Thoracic aorta (tissue), 2 donors: ENCODE data around the gene GDF10. TPM values are rescaled to one million over a fixed set of nuclear protein-coding genes. Genes with fewer than 3 reads are reported as not detected.

Experiments used
- ATAC-seq: fragments of 150-250 bp; one replicate; pipeline ENCODE4 v1.8.0; 2017; ENCODE audit warnings: low read depth; ENCODE audit not compliant: insufficient number of reproducible peaks, low FRiP score
- DNase-seq: peaks from one replicate; pipeline ENCODE4 v3.0.0-alpha.2; 2020; ENCODE audit warnings: low spot score
- H3K27ac ChIP-seq, 2 donors: fragments of 200-600 bp; sonication (generic); 1 replicate in 1 of 2; 2 replicates in 1 of 2; pipeline ENCODE4 v1.5.1; 2016; ENCODE audit warnings: mild to moderate bottlenecking in 2 of 2, moderate library complexity in 2 of 2
- H3K27me3 ChIP-seq: fragments of 200-600 bp; sonication (generic); replicated peaks from 2 replicates; pipeline ENCODE4 v1.6.0; 2016; ENCODE audit warnings: mild to moderate bottlenecking; ENCODE audit not compliant: insufficient read depth
- H3K36me3 ChIP-seq: fragments of 200-600 bp; sonication (generic); one replicate; pipeline ENCODE4 v1.5.1; 2016
- H3K4me1 ChIP-seq, 2 donors: fragments of 200-600 bp; sonication (generic); 1 replicate in 1 of 2; 2 replicates in 1 of 2; pipeline versions ENCODE4 v1.5.1 to v1.6.0; 2016; ENCODE audit warnings: low read depth in 2 of 2, mild to moderate bottlenecking in 1 of 2; ENCODE audit not compliant: control insufficient read depth in 1 of 2
- H3K4me3 ChIP-seq: fragments of 200-600 bp; sonication (generic); 2 replicates; pipeline ENCODE4 v1.5.1; 2016; ENCODE audit warnings: mild to moderate bottlenecking
- H3K9me3 ChIP-seq: fragments of 200-600 bp; sonication (generic); 2 replicates; pipeline ENCODE4 v1.5.1; 2016
- CTCF ChIP-seq: fragments of 200-600 bp; sonication (generic); IDR thresholded peaks from one replicate; pipeline ENCODE4 v1.5.1; 2019; ENCODE audit warnings: antibody characterized with exemption
- total RNA-seq, 2 donors: library from RNA; depleted of rRNA; stranded (reverse); fragments of >200 nt; gene quantifications; one replicate each; pipeline versions ENCODE4 v1.1.0 to v1.2.3, GENCODE V29; 2016

The GDF10 gene
- total RNA-seq, 2 donors from 2014 or later = 2.4 to 2.5 TPM

GRCh38 chr10:47323636-47324296, 23.8 kb downstream of the GDF10 start:
- no peaks in the 10 kb centered on the region for H3K4me1 ChIP-seq

GRCh38 chr10:47325303-47326291, 25.6 kb downstream of the GDF10 start:
- no peak for ATAC-seq
- Histone ChIP-seq H3K4me1 (no peaks in the 10 kb centered on the region), H3K27me3 (no peaks in the 10 kb centered on the region), H3K27ac (no peak overlapping the region), H3K36me3 (no peaks in the 10 kb centered on the region), H3K9me3 (no peaks in the 10 kb centered on the region), H3K4me3 (no peak overlapping the region)
- no peak for TF ChIP-seq CTCF
- DNase-seq = no peak

More at GRCh38 chr10:47323636-47324296, 23.8 kb downstream of the GDF10 start:
- no peak overlapping the region for H3K27ac ChIP-seq
- H3K9me3 ChIP-seq = no peaks in the 10 kb centered on the region
- DNase-seq (no peak), ATAC-seq (no peak)
- no peak overlapping the region for H3K4me3 ChIP-seq
- no peaks in the 10 kb centered on the region for H3K36me3 ChIP-seq
- no peaks in the 10 kb centered on the region for H3K27me3 ChIP-seq
- TF ChIP-seq CTCF = no peak

- Histone ChIP-seq H3K27ac (no peak overlapping the region), H3K4me1 (no peaks in the 10 kb centered on the region), H3K27me3 (no peaks in the 10 kb centered on the region), H3K36me3 (no peaks in the 10 kb centered on the region), H3K9me3 (no peaks in the 10 kb centered on the region), H3K4me3 (no peak overlapping the region)
- TF ChIP-seq CTCF = no peak
- no peak for ATAC-seq
- no peak for DNase-seq
Observed at GRCh38 chr10:47326306-47326926, 26.4 kb downstream of the GDF10 start.

GRCh38 chr10:47326927-47327330, 26.9 kb downstream of the GDF10 start:
- DNase-seq = no peak
- no peak for ATAC-seq
- H3K4me1 ChIP-seq = no peaks in the 10 kb centered on the region
- no peak for TF ChIP-seq CTCF
- H3K27me3 ChIP-seq = no peaks in the 10 kb centered on the region
- H3K36me3 ChIP-seq = no peaks in the 10 kb centered on the region
- H3K4me3 ChIP-seq = no peak overlapping the region
- H3K9me3 ChIP-seq = no peaks in the 10 kb centered on the region
- H3K27ac ChIP-seq = no peak overlapping the region

- Histone ChIP-seq H3K4me3 (no peak overlapping the region), H3K36me3 (no peaks in the 10 kb centered on the region), H3K4me1 (no peaks in the 10 kb centered on the region), H3K27ac (no peak overlapping the region), H3K9me3 (no peaks in the 10 kb centered on the region), H3K27me3 (no peaks in the 10 kb centered on the region)
- ATAC-seq (no peak), DNase-seq (no peak)
- no peak for TF ChIP-seq CTCF
Observed at GRCh38 chr10:47329855-47330254, 29.9 kb downstream of the GDF10 start.
